Measurements from ENCODE around the gene CHD9NB. TPM values are rescaled to one million over a fixed set of nuclear protein-coding genes. Genes with fewer than 3 reads are reported as not detected.

The CHD9NB gene
- total and polyA plus RNA-seq, 2 of the 4 experiments (the other 2 are of a cell fraction), result 0.94 to 1.1 TPM

DNA sequence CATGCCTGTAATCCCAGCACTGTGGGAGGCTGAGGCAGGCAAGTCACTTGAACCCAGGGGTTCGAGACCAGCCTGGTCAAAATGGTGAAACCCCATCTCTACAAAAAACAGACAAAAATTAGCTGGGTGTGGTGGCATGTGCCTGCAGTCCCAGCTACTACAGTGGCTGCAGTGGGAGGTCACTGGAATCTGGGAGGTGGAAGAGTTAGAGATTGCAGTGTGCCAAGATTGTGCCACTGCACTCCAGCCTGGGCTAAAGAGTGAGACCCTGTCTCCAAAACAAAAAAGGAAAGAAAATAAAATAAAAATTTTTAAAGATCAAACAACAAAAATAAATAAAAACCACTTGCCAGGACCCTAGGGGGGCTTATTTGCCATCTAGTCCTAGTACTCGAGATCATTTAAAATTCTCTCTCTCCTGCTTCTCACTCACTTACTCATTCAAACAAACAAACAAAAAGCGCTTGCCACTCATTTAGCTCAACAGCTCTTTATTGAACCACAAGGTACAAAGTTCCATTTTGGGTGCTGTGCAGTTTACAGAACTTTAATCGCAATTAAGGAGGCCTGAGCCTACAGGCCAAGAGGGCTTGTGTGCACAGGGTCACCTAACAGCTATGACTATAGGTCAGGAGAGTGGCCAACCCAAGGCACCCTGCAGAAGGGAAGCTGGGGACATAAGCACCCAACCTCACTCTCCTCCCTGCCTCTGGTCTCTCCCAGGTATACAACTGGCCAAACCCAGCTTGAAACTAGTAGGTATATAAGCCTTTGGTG lies 4.4 kb downstream of the CHD9NB start:
- no peak overlapping the region for H2AFZ ChIP-seq (replicated peaks; ENCODE audit: low read length, poor library complexity)
- H3K23ac ChIP-seq (ENCODE audit: low read depth, low read length), result no peak overlapping the region
- no TSS peak for BruUV-seq (replicated peaks)
- no peak overlapping the region for H4K8ac ChIP-seq (ENCODE audit: low read depth in 2 of 2, low read length in 2 of 2)
- H3K56ac ChIP-seq (ENCODE audit: extremely low read depth, insufficient read depth, low read length), result no peak overlapping the region
- CTCF ChIA-PET, result interaction anchor here (0.5 kb wide), 1 partner anchor 612 kb away, joined by 5 read pairs; no protein-coding TSS in a partner anchor
- peaks cover 3% of the 10 kb centered on the region; the same call in 1 of the 2 replicates for H3K27me3 ChIP-seq (ENCODE audit: control insufficient read depth, insufficient read depth, low read length)
- H4K20me1 ChIP-seq (ENCODE audit: insufficient read depth, low read length), result no peaks in the 10 kb centered on the region
- in situ Hi-C loops (cut with MboI; ENCODE audit: low sequenced_read_pairs), result no loop called here
- dilution Hi-C loops (cut with HindIII; ENCODE audit: low sequenced_read_pairs, unreplicated experiment), result no loop called here
- peaks cover 0 to 15% of the 10 kb centered on the region in 2 experiments; a peak in 2 of 4 replicates for H3K79me1 ChIP-seq (ENCODE audit: low read depth in 1 of 2, low read length in 2 of 2)
- no peak overlapping the region for H3K27ac ChIP-seq (ENCODE audit: insufficient read depth, low read length)
- POLR2A ChIA-PET (ENCODE audit: unreplicated experiment), result no interaction called here
- no peak overlapping the region for H2BK5ac ChIP-seq (ENCODE audit: low read depth, low read length, poor library complexity, severe bottlenecking)
- no peak overlapping the region for H3K9ac ChIP-seq (ENCODE audit: low read depth, low read length)
- H2AK5ac ChIP-seq (ENCODE audit: low read depth, low read length), result no peak overlapping the region
- H2BK15ac ChIP-seq (ENCODE audit: low read depth, low read length), result no peak overlapping the region
- H2BK120ac ChIP-seq (ENCODE audit: low read depth, low read length), result no peak overlapping the region
- no peak for DNase-seq
- ATAC-seq (ENCODE audit: low read depth), result no peak
- H3K18ac ChIP-seq (ENCODE audit: low read depth, low read length), result no peak overlapping the region
- 72% methylated on average over 2 of the region's 4 CpGs; no CpG with 5 or more reads in 1 of the 2 experiments for WGBS, 2 experiments (ENCODE audit: extremely low coverage in 2 of 2, insufficient read length in 1 of 2)
- no peaks in the 10 kb centered on the region for H3K9me3 ChIP-seq (ENCODE audit: control insufficient read depth, insufficient read depth, low read length)
- intact Hi-C loops (cut with micrococcal nuclease), result no loop called here
- H2AK9ac ChIP-seq (replicated peaks; ENCODE audit: low read depth, low read length, poor library complexity), result no peak overlapping the region
- H3K4ac ChIP-seq (ENCODE audit: low read depth, low read length), result no peak overlapping the region
- no peak overlapping the region for H4K91ac ChIP-seq (ENCODE audit: insufficient read depth, low read depth, low read length)
- H3K9me1 ChIP-seq (ENCODE audit: insufficient read depth, low read length), result peaks cover 8% of the 10 kb centered on the region
- H3K4me1 ChIP-seq (ENCODE audit: control insufficient read depth, insufficient read depth, low read length), result peaks cover 10% of the 10 kb centered on the region; the same call in 1 of the 2 replicates
- no peak overlapping the region for H3K4me3 ChIP-seq (ENCODE audit: insufficient read depth, low read depth, low read length)
- H2BK20ac ChIP-seq (ENCODE audit: low read depth, low read length), result no peak overlapping the region
- no peak overlapping the region for H3K4me2 ChIP-seq (ENCODE audit: low read depth, low read length)
- H3K36me3 ChIP-seq (ENCODE audit: control insufficient read depth, insufficient read depth, low read length), result peaks cover 3% of the 10 kb centered on the region
- no peak overlapping the region for H4K5ac ChIP-seq (ENCODE audit: low read depth, low read length)
- no peak overlapping the region for H3K14ac ChIP-seq (replicated peaks; ENCODE audit: low read depth, low read length)
- TF ChIP-seq, protein P1, sequence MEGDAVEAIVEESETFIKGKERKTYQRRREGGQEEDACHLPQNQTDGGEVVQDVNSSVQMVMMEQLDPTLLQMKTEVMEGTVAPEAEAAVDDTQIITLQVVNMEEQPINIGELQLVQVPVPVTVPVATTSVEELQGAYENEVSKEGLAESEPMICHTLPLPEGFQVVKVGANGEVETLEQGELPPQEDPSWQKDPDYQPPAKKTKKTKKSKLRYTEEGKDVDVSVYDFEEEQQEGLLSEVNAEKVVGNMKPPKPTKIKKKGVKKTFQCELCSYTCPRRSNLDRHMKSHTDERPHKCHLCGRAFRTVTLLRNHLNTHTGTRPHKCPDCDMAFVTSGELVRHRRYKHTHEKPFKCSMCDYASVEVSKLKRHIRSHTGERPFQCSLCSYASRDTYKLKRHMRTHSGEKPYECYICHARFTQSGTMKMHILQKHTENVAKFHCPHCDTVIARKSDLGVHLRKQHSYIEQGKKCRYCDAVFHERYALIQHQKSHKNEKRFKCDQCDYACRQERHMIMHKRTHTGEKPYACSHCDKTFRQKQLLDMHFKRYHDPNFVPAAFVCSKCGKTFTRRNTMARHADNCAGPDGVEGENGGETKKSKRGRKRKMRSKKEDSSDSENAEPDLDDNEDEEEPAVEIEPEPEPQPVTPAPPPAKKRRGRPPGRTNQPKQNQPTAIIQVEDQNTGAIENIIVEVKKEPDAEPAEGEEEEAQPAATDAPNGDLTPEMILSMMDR (conservative IDR thresholded peaks at IDR 0.05; ENCODE audit: low read depth, low read length), result no peak
- TF ChIP-seq MAZ (IDR thresholded peaks at IDR 0.05; ENCODE audit: borderline replicate concordance, low read depth, low read length), result no peak
- TF ChIP-seq RAD21 (IDR thresholded peaks at IDR 0.05; ENCODE audit: low read length), result no peak
- TF ChIP-seq RCOR1 (IDR thresholded peaks at IDR 0.05; ENCODE audit: insufficient replicate concordance, low read length), result no peak
- no peak for TF ChIP-seq FOS (IDR thresholded peaks at IDR 0.05; ENCODE audit: low read depth, low read length)
- no peak for TF ChIP-seq MAFK (IDR thresholded peaks at IDR 0.05; ENCODE audit: low read depth, low read length)
- no peak for TF ChIP-seq CHD1 (IDR thresholded peaks at IDR 0.05; ENCODE audit: low read depth, low read length)
- TF ChIP-seq POLR2A (IDR thresholded peaks at IDR 0.05; ENCODE audit: low read depth, low read length), result no peak
- TF ChIP-seq, protein P2, sequence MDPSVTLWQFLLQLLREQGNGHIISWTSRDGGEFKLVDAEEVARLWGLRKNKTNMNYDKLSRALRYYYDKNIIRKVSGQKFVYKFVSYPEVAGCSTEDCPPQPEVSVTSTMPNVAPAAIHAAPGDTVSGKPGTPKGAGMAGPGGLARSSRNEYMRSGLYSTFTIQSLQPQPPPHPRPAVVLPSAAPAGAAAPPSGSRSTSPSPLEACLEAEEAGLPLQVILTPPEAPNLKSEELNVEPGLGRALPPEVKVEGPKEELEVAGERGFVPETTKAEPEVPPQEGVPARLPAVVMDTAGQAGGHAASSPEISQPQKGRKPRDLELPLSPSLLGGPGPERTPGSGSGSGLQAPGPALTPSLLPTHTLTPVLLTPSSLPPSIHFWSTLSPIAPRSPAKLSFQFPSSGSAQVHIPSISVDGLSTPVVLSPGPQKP (IDR thresholded peaks at IDR 0.05; ENCODE audit: borderline replicate concordance, low read depth, low read length), result no peak
- TF ChIP-seq BHLHE40 (IDR thresholded peaks at IDR 0.05; ENCODE audit: low read depth, low read length), result no peak
- no peak for TF ChIP-seq SMC3 (IDR thresholded peaks at IDR 0.05; ENCODE audit: low read depth, low read length)
- no peak for TF ChIP-seq MXI1 (IDR thresholded peaks at IDR 0.05; ENCODE audit: borderline replicate concordance, low read depth, low read length)
- no peak for TF ChIP-seq CEBPB (IDR thresholded peaks at IDR 0.05; ENCODE audit: low read depth, low read length)
- TF ChIP-seq USF2 (IDR thresholded peaks at IDR 0.05; ENCODE audit: low read depth, low read length), result no peak
- TF ChIP-seq NFE2L2 (IDR thresholded peaks at IDR 0.05; ENCODE audit: low read depth, low read length), result no peak

All from IMR-90 (cell line).